Endothelial cell (in vitro differentiated cells): Measurements from ENCODE around the gene CAMK2N2. TPM values are rescaled to one million over a fixed set of nuclear protein-coding genes. Genes with fewer than 3 reads are reported as not detected.

ENCODE experiments used
- DNase-seq: peaks from one replicate; pipeline ENCODE4 v3.0.0; 2021; ENCODE audit warnings: low spot score
- H3K27ac Mint-ChIP-seq: one replicate; pipeline ENCODE4 v1.8.0; 2021; ENCODE audit warnings: mixed read lengths, inconsistent platforms; ENCODE audit not compliant: unreplicated experiment
- H3K27me3 Mint-ChIP-seq: one replicate; pipeline ENCODE4 v1.8.0; 2021; ENCODE audit warnings: mild to moderate bottlenecking, moderate library complexity, mixed read lengths, inconsistent platforms; ENCODE audit not compliant: unreplicated experiment
- H3K36me3 Mint-ChIP-seq: one replicate; pipeline ENCODE4 v1.8.0; 2021; ENCODE audit warnings: mild to moderate bottlenecking, low read depth, mixed read lengths, inconsistent platforms; ENCODE audit not compliant: unreplicated experiment
- H3K4me1 Mint-ChIP-seq: one replicate; pipeline ENCODE4 v1.8.0; 2021; ENCODE audit warnings: mild to moderate bottlenecking, mixed read lengths, inconsistent platforms; ENCODE audit not compliant: unreplicated experiment
- H3K4me3 Mint-ChIP-seq: one replicate; pipeline ENCODE4 v1.8.0; 2021; ENCODE audit warnings: mild to moderate bottlenecking, mixed read lengths, inconsistent platforms; ENCODE audit not compliant: unreplicated experiment
- H3K9me3 Mint-ChIP-seq: one replicate; pipeline ENCODE4 v1.8.0; 2021; ENCODE audit warnings: mixed read lengths, inconsistent platforms; ENCODE audit not compliant: unreplicated experiment
- total RNA-seq: library from RNA; stranded (reverse); fragmentation: NEBNext Ultra II Directional; extraction: Animal tissue kit (Norgen Biotek cat#: 25700); gene quantifications from one replicate; pipeline ENCODE4 v1.2.1, GENCODE V29; 2021; ENCODE audit not compliant: unreplicated experiment
- TF ChIP-seq, protein P1 (sequence below): fragments of 200-600 bp; sonication (generic); IDR thresholded peaks from one replicate; pipeline ENCODE4 v1.5.0; 2021; ENCODE audit warnings: antibody characterized with exemption; ENCODE audit not compliant: unreplicated experiment

Gene CAMK2N2
- total RNA-seq, 1 donor from 2014 or later, result not detected

DNA sequence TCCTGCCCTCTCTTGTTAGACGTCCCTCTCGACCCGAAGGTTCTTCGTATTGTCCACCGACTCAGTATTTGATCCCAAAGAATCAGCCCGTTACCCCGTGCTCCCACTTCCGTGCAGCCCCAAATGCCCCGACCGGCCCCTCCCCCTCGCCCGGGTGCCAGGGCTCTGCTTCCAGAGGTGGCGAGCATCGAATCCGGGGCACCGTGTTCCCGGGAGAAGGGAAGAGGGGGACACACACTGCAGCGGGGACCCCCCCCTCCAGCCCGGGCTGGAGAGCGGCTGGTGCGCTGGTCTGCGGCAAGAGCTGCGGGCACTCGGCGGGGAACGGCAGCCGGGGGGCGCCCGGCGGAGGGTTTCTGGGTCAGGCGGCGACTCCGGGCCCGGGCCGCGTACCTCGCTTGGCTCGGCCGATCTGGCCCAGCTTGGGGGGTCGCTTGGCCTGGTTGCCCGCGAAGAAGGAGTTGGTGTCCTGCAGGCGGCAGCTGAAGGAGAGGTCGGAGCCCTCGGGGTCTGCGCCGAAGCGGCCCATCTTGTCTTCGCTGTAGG lies 556 bp downstream of the CAMK2N2 start:
- H3K27ac Mint-ChIP-seq, result no peak overlapping the region
- TF ChIP-seq, protein P1, sequence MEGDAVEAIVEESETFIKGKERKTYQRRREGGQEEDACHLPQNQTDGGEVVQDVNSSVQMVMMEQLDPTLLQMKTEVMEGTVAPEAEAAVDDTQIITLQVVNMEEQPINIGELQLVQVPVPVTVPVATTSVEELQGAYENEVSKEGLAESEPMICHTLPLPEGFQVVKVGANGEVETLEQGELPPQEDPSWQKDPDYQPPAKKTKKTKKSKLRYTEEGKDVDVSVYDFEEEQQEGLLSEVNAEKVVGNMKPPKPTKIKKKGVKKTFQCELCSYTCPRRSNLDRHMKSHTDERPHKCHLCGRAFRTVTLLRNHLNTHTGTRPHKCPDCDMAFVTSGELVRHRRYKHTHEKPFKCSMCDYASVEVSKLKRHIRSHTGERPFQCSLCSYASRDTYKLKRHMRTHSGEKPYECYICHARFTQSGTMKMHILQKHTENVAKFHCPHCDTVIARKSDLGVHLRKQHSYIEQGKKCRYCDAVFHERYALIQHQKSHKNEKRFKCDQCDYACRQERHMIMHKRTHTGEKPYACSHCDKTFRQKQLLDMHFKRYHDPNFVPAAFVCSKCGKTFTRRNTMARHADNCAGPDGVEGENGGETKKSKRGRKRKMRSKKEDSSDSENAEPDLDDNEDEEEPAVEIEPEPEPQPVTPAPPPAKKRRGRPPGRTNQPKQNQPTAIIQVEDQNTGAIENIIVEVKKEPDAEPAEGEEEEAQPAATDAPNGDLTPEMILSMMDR, result no peak
- H3K4me1 Mint-ChIP-seq, result peaks cover 22% of the 10 kb centered on the region
- no peak for DNase-seq
- peaks cover 34% of the 10 kb centered on the region for H3K27me3 Mint-ChIP-seq
- no peaks in the 10 kb centered on the region for H3K9me3 Mint-ChIP-seq
- H3K36me3 Mint-ChIP-seq, result peaks cover 13% of the 10 kb centered on the region
- peak overlapping the region; percentile 83 for H3K4me3 Mint-ChIP-seq

DNA sequence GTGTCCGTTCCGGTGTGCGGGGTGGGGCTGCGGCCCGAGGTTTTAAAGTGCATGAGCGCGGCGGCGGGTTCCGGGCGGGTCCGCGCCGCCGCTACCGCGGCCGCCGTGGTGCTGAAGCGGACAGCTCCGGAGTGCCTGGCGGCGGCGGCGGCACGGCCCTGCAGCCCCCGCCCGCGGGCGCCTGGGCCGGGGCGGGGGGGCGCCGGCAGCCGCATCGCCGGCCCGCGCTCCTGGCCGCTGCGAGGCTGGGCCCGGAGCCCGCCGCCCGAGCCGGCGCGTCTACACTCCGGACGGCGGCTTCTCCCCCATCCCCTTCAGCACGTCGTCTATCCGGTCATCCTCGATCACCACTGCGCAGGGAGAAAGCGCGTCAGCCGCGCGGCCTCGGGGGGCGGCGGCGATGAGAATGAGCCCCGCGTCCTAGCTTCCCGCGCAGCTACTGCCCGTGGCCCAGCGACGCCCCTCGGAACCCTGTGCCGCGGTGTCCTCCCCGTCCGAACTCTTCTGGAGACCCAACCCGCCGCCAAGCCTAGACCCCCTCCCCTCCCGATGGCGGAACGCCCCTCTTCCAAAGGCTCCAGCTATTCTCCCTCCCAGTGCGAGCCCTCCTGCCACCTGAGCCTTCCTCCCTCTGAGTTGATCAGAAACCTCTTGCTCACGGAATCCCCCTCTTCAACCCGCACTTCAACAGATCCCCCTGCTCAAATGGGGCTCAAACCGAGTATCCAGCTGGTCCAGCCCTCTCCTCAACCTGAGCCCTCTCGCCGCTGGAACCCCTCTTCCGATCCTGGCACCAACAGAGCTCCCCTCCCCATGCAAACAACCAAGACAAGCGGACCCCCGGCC lies 1.3 kb downstream of the CAMK2N2 start:
- peaks cover 22% of the 10 kb centered on the region for H3K4me1 Mint-ChIP-seq
- H3K36me3 Mint-ChIP-seq, result peaks cover 13% of the 10 kb centered on the region
- H3K4me3 Mint-ChIP-seq, result peak overlapping the region; percentile 83
- no peak overlapping the region for H3K27ac Mint-ChIP-seq
- H3K27me3 Mint-ChIP-seq, result peaks cover 34% of the 10 kb centered on the region
- DNase-seq, result peak; percentile 59
- TF ChIP-seq, protein P1, result no peak
- H3K9me3 Mint-ChIP-seq, result no peaks in the 10 kb centered on the region

DNA sequence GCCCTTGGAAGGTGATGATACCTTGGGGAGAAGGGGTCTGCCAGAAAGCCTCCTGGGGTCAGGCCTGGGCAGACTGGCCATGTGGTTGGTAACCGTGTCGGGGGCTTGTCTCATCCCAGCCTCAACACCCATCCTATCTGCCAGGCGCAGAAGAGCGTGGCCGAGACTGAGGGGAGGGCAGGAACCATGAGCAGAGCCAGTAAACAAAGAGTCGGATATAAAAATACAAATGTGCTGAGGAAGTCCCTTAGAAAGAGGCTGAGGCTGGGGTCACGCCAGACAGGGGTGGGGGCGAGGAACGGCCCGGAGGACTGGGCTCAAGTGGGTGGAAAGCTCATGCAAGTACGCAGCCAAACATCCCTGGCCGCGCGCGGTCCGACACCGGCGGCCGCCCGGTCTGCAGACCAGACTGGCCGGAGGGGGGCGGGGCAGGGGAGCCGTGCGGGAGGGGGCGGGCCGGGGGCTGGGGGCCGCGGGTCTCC lies 1.9 kb downstream of the CAMK2N2 start:
- Mint-ChIP-seq H3K9me3 (no peaks in the 10 kb centered on the region), H3K36me3 (peaks cover 13% of the 10 kb centered on the region), H3K4me3 (peak overlapping the region; percentile 68), H3K4me1 (peaks cover 22% of the 10 kb centered on the region), H3K27me3 (peaks cover 34% of the 10 kb centered on the region), H3K27ac (no peak overlapping the region)
- TF ChIP-seq, protein P1, result no peak
- no peak for DNase-seq

DNA sequence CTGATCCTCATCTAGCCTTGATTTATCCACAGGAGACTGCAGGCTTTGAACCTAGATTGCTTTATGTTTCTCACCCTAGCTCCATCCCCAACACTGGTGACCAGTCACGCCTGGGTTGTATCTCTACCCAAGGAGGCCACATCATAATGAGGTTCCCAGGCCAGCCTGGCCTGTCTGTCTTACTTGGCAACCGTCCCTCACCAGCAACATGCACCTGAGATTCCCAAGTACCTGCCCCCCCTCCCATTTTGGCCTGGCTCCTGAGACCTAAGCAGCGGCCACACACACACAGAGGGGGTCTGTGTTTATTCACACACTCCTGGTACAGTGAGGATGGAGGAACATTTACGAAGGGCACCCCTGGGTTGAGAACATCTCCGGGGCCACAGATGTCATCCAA lies 2.4 kb downstream of the CAMK2N2 start:
- Mint-ChIP-seq H3K36me3 (peaks cover 13% of the 10 kb centered on the region), H3K4me1 (peaks cover 22% of the 10 kb centered on the region), H3K9me3 (no peaks in the 10 kb centered on the region), H3K4me3 (peak overlapping the region; percentile 68), H3K27ac (no peak overlapping the region), H3K27me3 (peaks cover 34% of the 10 kb centered on the region)
- no peak for DNase-seq
- TF ChIP-seq, protein P1, result no peak
